ENCODE results near the gene SSRP1. TPM values are rescaled to one million over a fixed set of nuclear protein-coding genes. Genes with fewer than 3 reads are reported as not detected.

SSRP1 gene
- total and polyA plus RNA-seq, 2 of the 13 experiments (the other 11 are each of a cell fraction or from before 2014, with no cell fraction given) = 93.6 to 129 TPM

DNA sequence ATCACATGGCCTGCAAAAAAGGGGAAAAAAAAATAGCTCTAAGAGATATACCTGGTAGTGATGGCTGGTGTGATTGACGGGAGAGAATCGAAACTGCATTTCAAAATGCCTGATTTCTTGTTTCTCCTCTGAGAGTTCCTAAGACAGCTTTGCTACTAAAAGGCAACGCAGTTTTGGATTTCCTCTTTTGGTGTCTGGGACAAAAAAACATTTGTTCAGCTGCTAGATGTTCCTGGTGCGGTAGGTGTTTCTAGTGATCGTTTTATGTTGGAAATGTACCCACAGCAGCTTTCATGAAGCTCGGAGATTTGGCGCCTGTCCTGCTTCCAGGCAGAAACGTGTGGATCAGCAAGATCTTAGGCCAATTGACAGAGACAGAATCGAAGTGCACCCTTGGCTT lies 20.6 kb upstream of the SSRP1 start (continued):
- TF ChIP-seq, protein P1, sequence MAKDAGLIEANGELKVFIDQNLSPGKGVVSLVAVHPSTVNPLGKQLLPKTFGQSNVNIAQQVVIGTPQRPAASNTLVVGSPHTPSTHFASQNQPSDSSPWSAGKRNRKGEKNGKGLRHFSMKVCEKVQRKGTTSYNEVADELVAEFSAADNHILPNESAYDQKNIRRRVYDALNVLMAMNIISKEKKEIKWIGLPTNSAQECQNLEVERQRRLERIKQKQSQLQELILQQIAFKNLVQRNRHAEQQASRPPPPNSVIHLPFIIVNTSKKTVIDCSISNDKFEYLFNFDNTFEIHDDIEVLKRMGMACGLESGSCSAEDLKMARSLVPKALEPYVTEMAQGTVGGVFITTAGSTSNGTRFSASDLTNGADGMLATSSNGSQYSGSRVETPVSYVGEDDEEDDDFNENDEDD (CRISPR knock-in tag; IDR thresholded peaks at IDR 0.05; ENCODE audit: borderline replicate concordance) = no peak
- TF ChIP-seq ZBTB43 (CRISPR knock-in tag; conservative IDR thresholded peaks at IDR 0.05) = no peak
- TF ChIP-seq KMT2B (CRISPR knock-in tag; IDR thresholded peaks at IDR 0.05) = no peak
- no peak for TF ChIP-seq ZSCAN12 (CRISPR knock-in tag; IDR thresholded peaks at IDR 0.05)
- TF ChIP-seq POLR2G (IDR thresholded peaks at IDR 0.05; ENCODE audit: low read depth, low read length) = no peak
- no peak for TF ChIP-seq ZHX1 (CRISPR knock-in tag; IDR thresholded peaks at IDR 0.05; ENCODE audit: low read depth)

GRCh38 chr11:57354699-57355098 lies 19.0 kb upstream of the SSRP1 start:
- no peak for DNase-seq (ENCODE audit: low spot score)
- Histone ChIP-seq H3K27me3 (ENCODE audit: control insufficient read depth in 1 of 2, insufficient read depth in 2 of 2, low read length in 2 of 2) (peaks cover 0 to 14% of the 10 kb centered on the region in 2 experiments; a peak in 3 of 5 replicates), H3K79me2 (ENCODE audit: insufficient read depth, low read length) (no peaks in the 10 kb centered on the region), H3K9me3 (ENCODE audit: low read length) (no peaks in the 10 kb centered on the region), H4K20me1 (ENCODE audit: insufficient read depth, low read length) (no peaks in the 10 kb centered on the region), H3K4me1 (ENCODE audit: insufficient read depth, low read length) (peaks cover 5% of the 10 kb centered on the region), H3K27ac (ENCODE audit: extremely low read length, insufficient read depth, low read length) (no peak overlapping the region), H3K4me2 (ENCODE audit: low read depth, low read length) (no peak overlapping the region), H3K9ac (ENCODE audit: insufficient read depth, low read depth, low read length) (no peak overlapping the region), H2AFZ (ENCODE audit: low read length) (no peak overlapping the region), H3K36me3 (replicated peaks in 1 of 2; ENCODE audit: control insufficient read depth in 1 of 2, insufficient read depth in 2 of 2, low read length in 2 of 2) (no peaks in the 10 kb centered on the region), H3K4me3 (replicated peaks in 1 of 3; ENCODE audit: insufficient read depth in 1 of 3, low read depth in 2 of 3, low read length in 3 of 3) (no peak overlapping the region)
- CTCF ChIA-PET (ENCODE audit: low intra/inter-chr PET ratio, low total read pairs) = no interaction called here
- WGBS (ENCODE audit: low lambda C conversion rate) = 69% methylated on average over 6 of the region's 6 CpGs
- intact Hi-C loops (cut with micrococcal nuclease; ENCODE audit: unreplicated experiment) (no loop called here), in situ Hi-C loops (cut with HindIII; ENCODE audit: extremely low pct_ligation_motif_present, low pct_unique_long_range_greater_than_20kb) (loop anchor here (10.0 kb wide), 1 partner anchor 510 kb away; no protein-coding TSS in a partner anchor)
- BruUV-seq (replicated peaks) = no TSS peak
- POLR2A ChIA-PET = no interaction called here
- FAIRE-seq = no peak
- ATAC-seq = no peak
- no peak for TF ChIP-seq TCF12 (IDR thresholded peaks at IDR 0.05)
- no peak for TF ChIP-seq TCF12 (CRISPR knock-in tag; IDR thresholded peaks at IDR 0.05)
- TF ChIP-seq ZEB1 (IDR thresholded peaks at IDR 0.05; ENCODE audit: insufficient replicate concordance, low read depth) = no peak
- TF ChIP-seq EEA1 (CRISPR knock-in tag; IDR thresholded peaks at IDR 0.05; ENCODE audit: borderline replicate concordance) = no peak
- no peak for TF ChIP-seq SYNCRIP (IDR thresholded peaks at IDR 0.05; ENCODE audit: insufficient read depth, low read depth, low read length)
- TF ChIP-seq MEIS1 (CRISPR knock-in tag; IDR thresholded peaks at IDR 0.05; ENCODE audit: borderline replicate concordance) = no peak
- TF ChIP-seq GATAD1 (CRISPR knock-in tag; IDR thresholded peaks at IDR 0.05) = no peak
- TF ChIP-seq ZNF234 (CRISPR knock-in tag; conservative IDR thresholded peaks at IDR 0.05) = no peak
- no peak for TF ChIP-seq ZNF441 (CRISPR knock-in tag; IDR thresholded peaks at IDR 0.05; ENCODE audit: borderline replicate concordance)
- TF ChIP-seq CBX5 (CRISPR knock-in tag; IDR thresholded peaks at IDR 0.05; ENCODE audit: borderline replicate concordance) = no peak
- no peak for TF ChIP-seq ZFP36L1 (CRISPR knock-in tag; IDR thresholded peaks at IDR 0.05)

All from HepG2 (cell line).